Activated CD4-positive, alpha-beta T cell treated with anti-CD3 and anti-CD28 coated beads, Interleukin-2, amount 50 U/mL, for 1 hour (primary cell): ENCODE measurements around the gene NHLRC4.
"Not testable (repeated sequence)": the region's sequence is repeated elsewhere in the genome, so short reads cannot be mapped to it uniquely, and the experiment has no call there.

Experiments used
- DNase-seq: peaks from one replicate; pipeline ENCODE4 v3.0.0-alpha.2; 2020

Gene NHLRC4

DNA sequence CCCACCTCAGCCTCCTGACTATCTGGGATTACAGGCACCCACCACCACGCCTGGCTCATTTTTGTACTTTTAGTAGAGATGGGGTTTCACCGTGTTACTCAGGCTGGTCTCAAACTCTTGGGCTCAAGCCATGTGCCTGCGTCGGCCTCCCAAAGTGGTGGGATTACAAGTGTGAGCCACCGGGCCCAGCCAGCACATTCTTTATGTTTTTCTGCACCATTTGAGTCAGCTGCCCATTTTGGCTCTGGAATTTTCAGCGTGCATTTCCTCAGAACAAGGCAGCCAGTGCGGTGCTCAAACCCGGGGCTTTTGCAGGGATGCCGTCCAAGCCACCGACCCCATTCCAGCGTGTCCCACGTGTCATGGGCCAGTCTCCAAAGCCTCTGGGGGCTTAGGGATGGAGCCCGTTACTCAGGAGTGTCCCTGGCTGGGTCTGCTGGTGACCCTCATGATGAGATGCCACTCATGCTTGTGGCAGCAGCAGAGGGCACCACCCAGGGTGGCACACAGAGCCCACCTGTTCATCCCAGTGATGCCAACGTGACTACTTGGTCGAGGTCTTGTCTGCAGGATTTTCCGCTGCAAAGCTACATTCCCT, 19.3 kb downstream of the NHLRC4 start:
- DNase-seq: no peak

DNA sequence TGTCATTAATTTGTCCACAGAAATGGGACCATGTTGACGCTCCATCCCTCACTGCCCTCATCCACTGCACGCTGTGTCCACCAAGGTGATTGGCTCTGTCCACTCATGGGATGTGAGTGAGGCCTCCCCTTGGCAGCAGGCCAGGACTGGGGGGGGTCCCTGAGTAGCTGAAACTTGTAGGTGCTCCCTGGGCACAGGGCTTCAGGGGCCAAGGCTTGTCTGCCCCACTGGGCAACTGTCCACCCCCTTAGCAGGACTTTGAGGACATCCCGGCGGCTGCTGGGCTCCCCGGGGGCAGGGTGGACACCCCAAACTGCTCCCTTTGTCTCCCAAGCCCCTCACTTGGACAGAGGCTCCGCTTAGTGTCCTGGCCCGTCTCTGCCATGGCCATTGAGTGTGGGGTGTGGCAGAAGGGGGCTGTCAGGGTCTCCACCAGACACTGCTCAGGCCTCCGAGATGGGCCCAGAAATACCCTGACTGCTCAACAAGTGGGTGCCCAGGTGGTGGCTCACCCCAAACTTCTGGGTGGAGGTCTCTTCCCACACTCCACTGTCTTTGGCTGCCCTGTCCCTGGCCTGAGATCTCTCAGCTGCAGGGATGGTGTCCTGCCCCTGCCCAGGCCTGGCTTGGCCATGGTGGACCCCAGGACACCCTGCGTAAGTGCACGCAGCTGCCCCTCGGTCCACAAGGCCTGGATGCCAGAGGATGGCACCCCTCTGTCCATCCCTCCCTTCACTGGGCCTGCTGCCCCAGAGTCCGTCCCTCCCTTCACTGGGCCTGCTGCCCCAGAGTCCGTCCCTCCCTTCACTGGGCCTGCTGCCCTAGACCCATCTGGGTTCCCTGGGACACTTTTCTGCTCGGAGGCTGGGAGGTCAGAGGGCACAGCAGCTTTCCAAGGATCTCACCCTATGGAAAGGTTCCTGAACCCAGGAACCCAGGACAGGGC, 20.1 kb downstream of the NHLRC4 start:
- DNase-seq: no peak

DNA sequence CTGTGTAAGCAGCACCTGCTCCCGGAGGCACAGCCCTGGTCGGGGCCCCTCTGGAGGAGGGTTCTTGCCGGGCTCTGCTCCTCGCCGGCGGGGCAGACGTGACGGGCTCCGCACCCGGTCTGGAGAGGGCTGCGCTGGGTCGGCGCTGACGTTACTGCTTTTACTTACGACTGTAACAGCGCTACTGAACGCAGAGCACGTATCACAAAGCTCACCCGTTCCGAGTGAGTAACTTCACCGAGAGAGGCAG, 21.8 kb downstream of the NHLRC4 start:
- peak; percentile 58 for DNase-seq

DNA sequence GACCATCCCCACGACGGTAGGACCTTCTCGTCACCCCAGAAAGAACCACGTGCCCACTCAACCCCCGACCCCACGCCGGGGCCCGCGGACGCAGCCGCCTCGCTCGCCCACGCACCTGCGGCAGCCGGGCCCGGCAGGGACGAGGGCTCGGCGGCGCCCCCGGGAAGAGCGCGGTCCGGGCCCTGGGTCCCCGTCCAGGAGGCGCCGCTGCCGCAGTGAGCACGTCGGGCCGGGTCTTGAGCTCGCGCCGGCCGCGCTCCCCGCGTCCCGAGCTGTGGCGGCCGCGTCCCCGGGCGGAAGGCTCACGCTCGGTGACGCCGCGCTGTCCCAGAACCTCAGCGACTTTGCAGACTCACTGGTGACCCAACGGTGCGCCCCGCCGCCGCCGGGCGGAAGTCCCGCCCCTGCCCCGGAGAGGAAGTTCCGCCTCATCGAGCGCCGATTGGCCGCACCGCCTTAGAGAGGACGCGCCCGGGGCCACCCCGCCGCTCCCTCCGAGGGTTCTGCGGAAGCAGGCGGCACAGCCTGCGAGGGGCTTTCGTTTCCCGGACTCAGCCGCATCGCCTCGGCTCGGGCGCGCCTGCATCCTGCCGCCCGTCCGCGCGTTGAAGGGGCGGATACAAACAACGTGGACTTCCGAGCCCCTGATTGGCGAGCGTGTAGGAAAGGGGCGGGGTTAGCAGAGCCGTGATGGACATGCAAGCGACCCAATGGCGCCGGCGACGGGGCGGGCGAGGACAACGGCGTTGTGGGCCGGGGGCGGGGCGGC, 22.3 kb downstream of the NHLRC4 start:
- DNase-seq: peak; percentile 97

DNA sequence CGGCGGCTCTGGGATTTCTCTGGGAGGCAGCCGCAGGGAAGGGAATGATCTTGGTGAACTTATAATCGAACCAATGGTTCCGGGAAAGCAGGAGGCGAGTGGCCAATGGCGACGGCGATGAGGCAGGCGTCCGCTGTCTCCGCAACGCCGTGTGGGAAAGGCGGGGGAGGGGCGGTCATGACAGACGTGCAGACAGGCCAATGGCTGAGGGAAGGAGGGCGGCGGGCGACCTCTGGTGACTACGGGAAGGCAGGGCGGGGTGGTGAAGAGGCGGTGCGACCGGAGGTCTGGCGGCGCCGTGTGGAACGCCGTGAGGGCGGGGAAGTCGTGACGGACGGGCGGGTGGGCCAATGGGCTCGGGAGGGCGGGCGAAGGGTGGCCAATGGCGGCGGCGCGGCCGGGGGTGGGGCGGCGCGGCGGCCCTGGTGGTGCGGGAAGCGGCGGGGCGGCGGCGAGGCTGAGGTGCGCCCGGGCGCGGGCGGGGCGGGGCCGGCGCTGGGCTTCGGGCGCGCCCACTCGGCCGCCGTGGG, 22.9 kb downstream of the NHLRC4 start, which contains the start of gene RAB40C:
Gene RAB40C (plus strand): TSS at position 409 of the 530 bp plus-strand sequence. CDS start 226 bp downstream, outside the sequence.
- peak; percentile 99 for DNase-seq

DNA sequence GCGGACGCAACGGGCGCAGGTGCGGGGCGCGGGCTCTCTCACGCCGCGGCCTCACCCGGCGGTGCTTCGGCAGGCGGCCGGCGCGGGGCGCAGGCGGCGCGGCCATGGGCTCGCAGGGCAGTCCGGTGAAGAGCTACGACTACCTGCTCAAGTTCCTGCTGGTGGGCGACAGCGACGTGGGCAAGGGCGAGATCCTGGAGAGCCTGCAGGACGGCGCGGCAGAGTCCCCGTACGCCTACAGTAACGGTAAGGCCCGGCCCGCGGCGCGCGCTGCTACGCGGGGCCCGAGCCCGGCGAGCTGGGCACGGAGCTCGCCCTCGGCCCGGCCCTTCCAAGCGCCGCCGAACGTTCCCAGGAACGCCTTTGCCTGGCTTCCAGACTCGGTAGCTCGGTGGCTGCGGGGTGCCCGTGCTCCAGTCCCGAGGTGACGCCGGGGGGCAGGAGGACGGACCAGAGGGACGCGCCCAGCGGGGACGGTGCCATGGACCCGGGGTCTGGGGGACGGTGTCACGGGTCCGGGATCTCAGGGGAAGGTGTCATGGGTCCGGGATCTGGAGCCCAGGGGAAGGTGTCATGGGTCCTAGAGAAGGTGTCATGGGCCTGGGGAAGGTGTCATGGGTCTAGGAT, 23.5 kb downstream of the NHLRC4 start:
- DNase-seq: no peak

DNA sequence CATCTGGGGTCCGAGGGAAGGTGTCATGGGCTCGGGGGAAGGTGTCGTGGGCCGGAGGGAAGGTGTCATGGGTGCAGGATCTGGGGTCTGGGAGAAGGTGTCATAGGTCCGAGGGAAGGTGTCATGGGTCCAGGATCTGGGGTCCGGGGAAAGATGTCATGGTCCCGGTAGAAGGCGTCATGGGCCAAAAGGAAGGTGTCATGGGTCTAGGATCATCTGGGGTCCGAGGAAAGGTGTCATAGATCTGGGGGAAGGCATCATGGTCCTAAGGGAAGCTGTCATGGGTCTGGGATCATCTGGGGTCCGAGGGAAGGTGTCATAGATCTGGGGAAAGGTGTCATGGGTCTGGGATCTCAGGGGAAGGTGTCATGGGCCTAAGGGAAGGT, 24.0 kb downstream of the NHLRC4 start:
- DNase-seq: no peak

DNA sequence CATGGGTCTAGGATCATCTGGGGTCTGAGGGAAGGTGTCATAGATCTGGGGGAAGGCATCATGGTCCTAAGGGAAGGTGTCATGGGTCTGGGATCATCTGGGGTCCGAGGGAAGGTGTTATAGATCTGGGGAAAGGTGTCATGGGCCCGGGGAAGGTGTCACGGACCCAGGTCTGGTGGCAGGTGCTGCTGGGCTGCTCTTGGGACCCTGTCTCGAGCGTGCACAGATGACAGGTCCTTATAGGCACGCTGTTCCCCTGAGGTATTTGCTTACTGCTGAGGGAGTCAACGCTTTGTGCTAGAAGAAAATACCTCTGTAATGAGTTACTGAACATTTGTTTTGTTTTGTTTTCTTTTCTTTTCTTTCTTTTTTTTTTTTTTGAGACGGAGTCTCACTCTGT, 24.4 kb downstream of the NHLRC4 start:
- no peak for DNase-seq

DNA sequence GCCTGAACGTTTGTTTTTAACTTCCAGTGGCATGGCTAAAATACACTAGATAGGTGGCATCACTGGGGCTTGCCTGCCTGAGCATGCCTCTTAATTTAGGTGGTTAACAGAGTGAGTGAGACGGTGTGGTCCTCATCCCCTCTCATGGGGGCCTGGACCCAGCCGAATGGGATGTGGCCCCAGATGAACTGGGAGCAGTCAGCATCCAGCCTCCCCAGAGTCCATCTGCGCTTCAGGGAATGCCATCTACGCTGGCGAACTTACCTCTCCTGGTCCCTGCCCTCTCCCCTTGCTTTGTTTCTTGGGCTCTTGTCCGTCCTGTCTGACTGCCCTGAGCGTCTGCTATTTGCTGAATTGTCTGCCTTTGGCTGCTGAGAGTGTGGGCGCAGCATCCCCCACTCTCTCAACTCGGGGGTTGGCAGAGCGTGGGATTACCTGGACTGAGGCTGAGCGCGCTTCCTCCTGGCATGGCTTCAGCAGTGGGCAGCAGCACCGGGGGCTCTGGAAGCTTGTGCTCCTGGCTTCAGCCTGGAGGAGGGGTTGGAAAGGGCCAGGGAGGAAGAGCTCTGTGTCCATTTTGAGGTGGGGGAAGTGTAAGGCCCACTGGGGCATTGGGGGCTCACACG, 25.2 kb downstream of the NHLRC4 start:
- DNase-seq: no peak

DNA sequence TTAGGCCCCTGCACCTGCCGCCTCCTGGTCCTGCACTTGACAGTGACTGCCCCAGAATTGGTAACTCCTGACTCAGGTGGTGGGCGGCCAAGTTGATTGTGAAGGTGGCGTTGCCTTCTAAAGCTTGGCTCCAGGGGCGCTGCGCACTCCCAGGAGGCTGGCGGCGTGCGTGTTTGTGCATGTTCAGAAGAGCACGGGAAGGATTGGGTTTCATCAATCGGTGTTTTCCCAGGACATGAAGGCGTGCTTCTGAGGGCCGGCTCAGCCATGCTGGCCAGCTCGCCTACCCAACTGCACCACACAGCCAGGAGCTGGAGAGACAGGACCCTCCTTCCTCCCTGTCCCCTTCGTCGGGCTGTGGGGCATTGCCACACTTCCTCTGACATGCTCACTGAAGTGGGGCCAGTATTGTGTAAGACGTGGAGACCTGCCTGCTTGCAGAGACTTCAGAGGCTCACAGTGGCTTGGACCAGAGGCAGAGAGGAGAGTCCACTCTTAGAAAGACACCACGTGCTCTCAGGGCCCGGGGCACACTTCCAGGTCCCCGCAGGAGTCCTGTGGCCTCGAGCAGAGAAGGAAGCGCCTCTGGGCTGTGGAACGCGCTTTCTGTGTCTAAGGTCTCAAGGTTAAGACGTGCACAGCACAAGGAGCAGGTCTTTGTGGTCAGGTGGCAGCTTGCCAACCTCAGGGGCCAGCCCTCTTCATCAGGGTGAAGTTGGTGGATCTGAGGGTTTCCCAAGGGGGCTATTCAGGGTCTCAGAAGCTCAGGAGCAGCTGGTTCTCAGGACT, 25.9 kb downstream of the NHLRC4 start:
- no peak for DNase-seq

DNA sequence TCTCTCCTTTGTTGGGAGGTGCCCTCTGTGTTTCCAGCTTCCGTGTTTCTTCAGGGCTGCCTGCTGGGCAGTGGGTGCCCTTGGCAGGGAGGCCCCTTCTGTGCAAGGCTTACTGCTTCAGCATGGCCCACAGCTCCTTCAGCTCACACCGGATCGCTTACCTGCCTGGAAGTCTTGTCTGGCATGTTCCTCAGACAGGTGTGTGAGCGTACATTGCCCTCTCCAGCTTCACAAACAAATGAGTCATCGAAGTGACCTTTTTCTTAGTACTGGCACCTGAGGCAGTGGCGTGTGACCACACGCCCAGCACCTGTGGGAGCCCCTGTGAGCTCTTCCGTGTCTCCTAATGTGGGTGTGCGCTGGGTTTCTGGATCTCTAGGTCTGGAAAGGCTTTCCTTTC, 26.6 kb downstream of the NHLRC4 start:
- no peak for DNase-seq

DNA sequence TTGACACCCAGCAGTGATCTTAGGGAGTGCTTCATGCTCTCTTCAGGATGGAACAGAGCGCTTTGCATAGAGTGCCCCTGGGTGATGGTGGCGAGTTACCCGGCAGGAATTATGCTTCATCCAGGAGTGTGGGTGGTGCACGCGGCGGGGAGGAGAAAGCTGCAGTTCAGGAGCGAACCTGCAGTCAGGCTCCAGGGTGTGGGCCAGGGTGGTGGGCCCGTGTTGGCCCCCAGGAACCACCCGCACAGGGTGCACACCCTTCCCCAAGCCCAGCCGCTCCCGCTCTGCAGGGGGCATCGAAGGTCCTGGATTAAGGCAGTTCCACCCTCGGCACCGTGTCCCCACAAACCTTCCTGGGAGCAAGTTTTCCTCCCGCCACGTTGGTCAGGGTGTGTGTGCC, 27.0 kb downstream of the NHLRC4 start:
- DNase-seq: no peak

DNA sequence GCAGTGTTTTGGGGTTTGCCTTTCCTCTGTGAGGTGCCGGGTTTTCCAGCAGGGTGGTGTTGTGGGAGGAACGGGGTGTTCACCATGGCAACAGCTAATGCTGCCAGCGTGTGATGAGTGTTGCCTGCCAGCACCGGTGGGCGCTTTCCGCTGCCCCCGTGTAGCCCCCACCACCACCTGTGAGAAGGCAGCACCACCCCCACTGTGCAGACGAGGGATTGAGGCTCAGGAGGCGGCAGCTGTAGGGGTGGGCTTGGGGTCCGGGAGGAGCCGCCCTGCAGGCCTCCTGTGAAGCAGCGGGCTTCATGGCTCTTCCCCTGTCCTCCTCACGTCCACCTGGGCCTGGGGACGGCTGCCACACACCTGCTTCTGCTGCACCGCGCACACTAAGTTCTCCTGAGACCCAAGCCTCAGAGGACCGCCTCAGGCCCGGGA, 28.3 kb downstream of the NHLRC4 start:
- no peak for DNase-seq

DNA sequence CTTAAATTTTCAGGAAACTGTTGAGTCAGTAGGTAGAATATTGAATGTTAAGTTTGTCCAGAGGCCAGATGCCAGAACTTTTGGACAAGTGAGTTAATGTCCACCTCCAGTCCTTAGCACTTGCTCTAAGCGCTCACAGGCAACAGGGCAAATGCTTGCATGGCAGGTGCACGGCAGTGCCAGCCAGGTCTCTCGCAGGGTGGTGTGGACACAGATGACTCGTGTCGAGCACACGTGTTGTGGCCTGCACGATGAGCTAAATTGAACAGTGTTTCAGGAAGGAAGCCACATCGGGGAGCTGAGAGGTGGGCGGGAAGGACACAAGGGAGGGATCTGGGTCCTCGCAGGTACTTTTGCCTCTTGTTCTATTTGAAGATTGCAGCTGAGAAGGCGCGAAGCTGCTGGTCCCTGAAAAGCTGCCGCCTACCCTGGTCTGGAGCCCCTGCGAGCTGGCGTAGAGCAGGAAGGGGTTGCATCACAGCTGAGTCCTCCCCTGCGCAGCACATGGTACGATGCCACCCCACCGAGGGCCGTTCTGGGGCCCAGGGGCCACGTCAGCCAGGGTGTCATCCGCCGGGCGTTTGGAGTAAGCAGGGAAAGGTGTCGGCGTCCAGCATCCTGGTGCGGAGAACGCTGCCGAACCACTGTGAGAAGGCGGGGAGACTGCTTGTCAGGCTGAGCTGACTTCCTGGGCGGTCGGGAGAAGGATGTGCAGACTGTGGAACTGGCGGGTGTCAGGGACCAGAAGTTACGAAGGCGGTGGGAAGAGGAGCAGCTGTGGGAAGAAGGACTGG, 29.3 kb downstream of the NHLRC4 start:
- no peak for DNase-seq

DNA sequence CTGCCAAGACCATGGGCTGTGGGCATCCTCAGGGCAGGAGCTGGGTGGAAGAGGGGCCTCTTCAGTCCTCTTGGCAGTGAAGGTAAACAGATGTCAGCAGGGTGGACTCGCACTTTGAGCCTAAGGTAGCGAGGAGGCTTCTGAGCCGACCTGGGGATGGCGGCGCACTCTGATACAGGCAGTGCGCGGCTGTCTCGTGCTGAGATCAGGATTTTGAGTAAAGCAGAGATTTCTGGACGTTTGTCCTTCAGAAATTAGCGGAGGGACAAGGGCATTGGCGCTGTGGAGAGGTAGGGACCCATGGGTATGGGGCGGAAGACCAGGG, 29.9 kb downstream of the NHLRC4 start:
- no peak for DNase-seq

DNA sequence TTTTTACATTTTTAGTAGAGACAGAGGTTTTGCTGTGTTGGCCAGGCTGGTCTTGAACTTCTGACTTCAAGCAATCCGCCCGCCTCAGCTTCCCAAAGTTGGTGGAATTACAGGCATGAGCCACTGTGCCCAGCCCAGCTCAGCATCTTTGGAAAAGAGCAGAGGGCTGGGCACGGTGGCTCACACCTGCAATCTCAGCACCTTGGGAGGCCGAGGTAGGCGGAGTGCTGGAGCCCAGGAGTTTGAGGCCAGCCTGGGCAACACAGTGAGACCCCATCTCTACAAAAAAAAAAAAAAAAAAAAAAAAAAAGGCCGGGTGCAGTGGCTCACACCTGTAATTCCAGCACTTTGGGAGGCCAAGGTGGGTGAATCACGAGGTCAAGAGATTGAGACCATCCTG, 30.9 kb downstream of the NHLRC4 start:
- DNase-seq: not testable (repeated sequence)

DNA sequence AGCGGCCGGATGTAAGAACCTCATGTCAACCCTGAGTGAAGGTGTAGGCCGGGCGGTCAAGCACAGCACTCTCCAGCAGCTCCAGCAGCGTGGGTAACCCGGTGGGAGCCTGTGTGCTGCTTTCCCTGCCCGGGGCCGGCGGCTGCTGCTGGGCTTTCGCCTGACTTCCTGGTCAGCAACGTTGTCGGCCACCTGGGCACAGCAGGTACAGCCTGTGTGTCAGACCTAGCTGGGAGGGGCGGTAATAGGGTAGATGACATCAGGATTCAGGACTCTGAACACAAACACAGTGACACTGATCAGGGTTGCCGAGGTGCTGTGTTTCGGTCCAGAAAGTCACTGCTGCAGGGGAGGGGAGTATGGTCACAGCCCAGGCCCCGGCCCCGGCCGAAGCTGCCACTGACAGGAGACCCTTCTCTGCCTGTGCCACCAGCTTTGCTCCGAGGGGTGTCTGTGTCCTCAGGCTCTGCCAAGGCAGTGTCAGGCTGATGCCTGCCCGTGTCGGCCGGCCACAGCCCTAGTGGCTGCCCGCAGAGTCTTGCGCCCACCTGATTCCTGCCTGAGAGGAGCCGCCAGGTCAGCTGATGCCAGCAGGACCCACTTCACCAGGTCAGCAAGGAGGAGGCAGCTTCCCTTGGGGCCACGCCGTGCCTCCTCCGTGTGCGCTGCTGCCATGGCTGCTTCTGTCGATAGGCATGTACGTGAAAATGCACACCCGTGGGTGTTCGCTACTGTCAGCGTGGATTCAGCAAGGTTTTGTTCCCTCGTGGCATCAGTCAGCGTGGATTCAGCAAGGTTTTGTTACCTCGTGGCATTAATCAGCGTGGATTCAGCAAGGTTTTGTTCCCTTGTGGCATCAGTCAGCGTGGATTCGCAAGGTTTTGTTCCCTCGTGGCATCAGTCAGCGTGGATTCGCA, 32.3 kb downstream of the NHLRC4 start:
- DNase-seq: no peak

DNA sequence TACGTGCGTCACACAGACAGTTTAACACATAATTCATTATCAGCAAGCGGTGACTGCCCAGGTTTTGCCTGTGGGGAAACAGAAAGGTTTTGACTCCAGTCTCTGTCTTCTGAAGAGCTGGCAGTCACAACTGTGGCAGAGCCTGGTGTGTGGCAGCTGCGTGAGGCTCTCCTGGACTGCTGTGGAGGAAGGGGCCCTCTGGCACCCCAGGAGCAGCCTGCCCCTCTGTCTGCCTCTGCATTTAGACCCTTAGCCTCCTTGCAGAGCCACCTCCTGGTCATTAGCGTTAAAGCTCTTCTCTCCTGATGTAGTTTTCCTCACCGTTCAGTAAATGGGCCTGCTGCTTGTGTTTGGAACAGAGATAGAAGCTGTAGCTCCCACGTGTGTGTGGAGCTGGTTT, 34.0 kb downstream of the NHLRC4 start:
- no peak for DNase-seq

DNA sequence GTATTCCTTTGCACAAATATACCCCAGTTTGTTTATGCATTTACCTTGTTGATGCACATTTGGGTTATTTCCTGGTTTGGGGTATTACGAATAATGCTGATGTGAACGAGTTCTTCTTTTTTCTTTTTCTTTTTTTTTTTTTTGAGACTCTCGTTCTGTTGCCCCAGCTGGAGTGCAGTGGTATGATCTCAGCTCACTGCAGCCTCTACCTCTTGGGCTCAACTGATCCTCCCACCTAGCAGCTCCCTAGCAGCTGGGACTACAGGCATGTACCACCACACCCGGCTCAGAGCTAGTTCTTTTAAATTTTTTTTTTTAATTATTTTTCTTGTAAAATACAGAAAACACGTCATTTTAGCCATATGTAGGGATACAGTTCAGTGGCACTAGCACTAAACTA, 37.1 kb downstream of the NHLRC4 start:
- DNase-seq: no peak
